ENCODE measurements around the gene SLC7A5. TPM values are rescaled to one million over a fixed set of nuclear protein-coding genes. Genes with fewer than 3 reads are reported as not detected.

The SLC7A5 gene
- total and polyA plus RNA-seq, 2 of the 13 experiments (the other 11 are each of a cell fraction or from before 2014, with no cell fraction given) = 79.6 to 155 TPM

DNA sequence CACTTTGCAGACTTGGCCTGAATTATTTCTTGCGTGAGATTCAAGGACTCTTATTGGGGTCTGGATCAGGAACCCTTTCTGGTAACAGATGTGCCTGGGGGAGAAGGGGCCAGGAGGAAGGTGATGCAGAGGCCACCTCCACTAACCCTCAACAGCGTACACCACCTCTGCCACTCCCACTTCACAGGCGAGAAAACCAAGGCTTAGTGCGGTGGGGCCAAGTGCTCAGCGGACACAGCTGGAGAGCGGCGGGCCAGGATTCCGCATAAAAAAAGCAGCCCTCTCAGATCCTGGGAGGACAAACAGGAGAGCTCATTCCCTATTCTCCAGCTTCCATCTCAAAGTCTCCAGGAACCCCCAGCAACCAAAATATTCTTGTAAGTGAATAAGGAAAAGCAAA is 51.4 kb downstream of the SLC7A5 start:
- CTCF ChIA-PET (ENCODE audit: low intra/inter-chr PET ratio, low total read pairs) = no interaction called here
- 97% methylated on average over 8 of the region's 8 CpGs for WGBS (ENCODE audit: low lambda C conversion rate)
- DNase-seq (ENCODE audit: low spot score) = no peak
- no peak overlapping the region for H3K9ac ChIP-seq (ENCODE audit: insufficient read depth, low read depth, low read length)
- no peak overlapping the region for H3K4me3 ChIP-seq (replicated peaks in 1 of 3; ENCODE audit: insufficient read depth in 1 of 3, low read depth in 2 of 3, low read length in 3 of 3)
- peaks cover 10% of the 10 kb centered on the region for H3K9me3 ChIP-seq (ENCODE audit: low read length)
- H2AFZ ChIP-seq (ENCODE audit: low read length) = no peak overlapping the region
- POLR2A ChIA-PET = interaction anchor here (5.6 kb wide), 1 partner anchor 11 kb away, joined by 22 read pairs; no protein-coding TSS in a partner anchor
- FAIRE-seq = no peak
- BruUV-seq (replicated peaks) = no TSS peak
- no peaks in the 10 kb centered on the region for H3K79me2 ChIP-seq (ENCODE audit: insufficient read depth, low read length)
- no peak overlapping the region for H3K27ac ChIP-seq (ENCODE audit: extremely low read length, insufficient read depth, low read length)
- ATAC-seq = no peak
- in situ Hi-C loops (cut with HindIII; ENCODE audit: extremely low pct_ligation_motif_present, low pct_unique_long_range_greater_than_20kb) = no loop called here
- no peaks in the 10 kb centered on the region for H4K20me1 ChIP-seq (ENCODE audit: insufficient read depth, low read length)
- no peak overlapping the region for H3K4me2 ChIP-seq (ENCODE audit: low read depth, low read length)
- peaks cover 8 to 42% of the 10 kb centered on the region in 2 experiments for H3K27me3 ChIP-seq (ENCODE audit: control insufficient read depth in 1 of 2, insufficient read depth in 2 of 2, low read length in 2 of 2)
- intact Hi-C loops (cut with micrococcal nuclease; ENCODE audit: unreplicated experiment) = no loop called here
- peaks cover 50% of the 10 kb centered on the region for H3K4me1 ChIP-seq (ENCODE audit: insufficient read depth, low read length)
- H3K36me3 ChIP-seq (replicated peaks in 1 of 2; ENCODE audit: control insufficient read depth in 1 of 2, insufficient read depth in 2 of 2, low read length in 2 of 2) = no peaks in the 10 kb centered on the region
- TF ChIP-seq CCAR2 (optimal IDR thresholded peaks at IDR 0.05; ENCODE audit: low read depth, low read length) = no peak
- TF ChIP-seq ZNF207 (IDR thresholded peaks at IDR 0.05; ENCODE audit: borderline replicate concordance) = no peak
- no peak for TF ChIP-seq KDM4B (CRISPR knock-in tag; IDR thresholded peaks at IDR 0.05)
- TF ChIP-seq SIX4 (CRISPR knock-in tag; IDR thresholded peaks at IDR 0.05) = no peak
- TF ChIP-seq BCLAF1 (IDR thresholded peaks at IDR 0.05) = no peak
- TF ChIP-seq ZNF598 (CRISPR knock-in tag; IDR thresholded peaks at IDR 0.05; ENCODE audit: borderline replicate concordance) = no peak
- TF ChIP-seq BRD4 (CRISPR knock-in tag; IDR thresholded peaks at IDR 0.05) = no peak
- TF ChIP-seq ATF4 (CRISPR knock-in tag; IDR thresholded peaks at IDR 0.05) = no peak
- no peak for TF ChIP-seq CREB1 (IDR thresholded peaks at IDR 0.05)
- no peak for TF ChIP-seq CREB1 (CRISPR knock-in tag; IDR thresholded peaks at IDR 0.05)
- TF ChIP-seq SOX6 (IDR thresholded peaks at IDR 0.05) = no peak
- TF ChIP-seq SOX6 (CRISPR knock-in tag; IDR thresholded peaks at IDR 0.05) = no peak
- TF ChIP-seq GTF2F1 (IDR thresholded peaks at IDR 0.05; ENCODE audit: low read length) = no peak
- no peak for TF ChIP-seq ZNF564 (CRISPR knock-in tag; IDR thresholded peaks at IDR 0.05)
- TF ChIP-seq KLF9 (CRISPR knock-in tag; IDR thresholded peaks at IDR 0.05; ENCODE audit: low read depth) = no peak
- TF ChIP-seq ZNF710 (CRISPR knock-in tag; IDR thresholded peaks at IDR 0.05; ENCODE audit: borderline replicate concordance) = no peak
- no peak for TF ChIP-seq AFF4 (CRISPR knock-in tag; IDR thresholded peaks at IDR 0.05)
